Measurements from ENCODE around the gene ATAD1. TPM values are rescaled to one million over a fixed set of nuclear protein-coding genes. Genes with fewer than 3 reads are reported as not detected.
A peak's percentile ranks its signal among the peaks of the same experiment; 100 is the strongest.

Gene ATAD1
- total RNA-seq, 2 donors from 2014 or later = 54.2 to 55.9 TPM

DNA sequence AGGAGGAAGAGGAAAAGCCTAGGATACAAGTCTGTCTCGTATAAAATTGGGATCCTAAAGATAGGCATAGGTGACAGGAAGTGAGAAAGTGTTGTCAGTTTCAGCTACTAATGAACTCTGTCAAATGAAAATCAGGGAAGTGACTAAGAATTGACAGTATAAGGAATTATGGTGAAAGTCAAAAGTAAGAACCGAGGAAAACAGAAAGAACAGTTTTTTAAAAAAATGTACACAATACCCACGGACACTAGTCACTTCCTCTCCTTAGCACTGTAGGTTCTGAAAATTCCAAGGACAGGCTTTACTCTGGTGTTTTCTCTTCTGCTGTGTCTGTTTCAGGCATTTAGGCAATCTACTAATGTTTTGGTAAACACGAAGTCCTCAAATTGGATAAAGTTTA is 42.3 kb downstream of the ATAD1 start:
- no peak for DNase-seq
- Mint-ChIP-seq H3K4me3 (no peak overlapping the region), H3K27ac (peak overlapping the region; percentile 11), H3K27me3 (ENCODE audit: low read depth) (no peaks in the 10 kb centered on the region), H3K9me3 (no peaks in the 10 kb centered on the region), H3K36me3 (ENCODE audit: insufficient read depth in 2 of 2) (peaks cover 4 to 28% of the 10 kb centered on the region in 2 donors), H3K4me1 (ENCODE audit: low read depth) (peaks cover 16% of the 10 kb centered on the region)
- ATAC-seq (replicated peaks in 1 of 2) = no peak

DNA sequence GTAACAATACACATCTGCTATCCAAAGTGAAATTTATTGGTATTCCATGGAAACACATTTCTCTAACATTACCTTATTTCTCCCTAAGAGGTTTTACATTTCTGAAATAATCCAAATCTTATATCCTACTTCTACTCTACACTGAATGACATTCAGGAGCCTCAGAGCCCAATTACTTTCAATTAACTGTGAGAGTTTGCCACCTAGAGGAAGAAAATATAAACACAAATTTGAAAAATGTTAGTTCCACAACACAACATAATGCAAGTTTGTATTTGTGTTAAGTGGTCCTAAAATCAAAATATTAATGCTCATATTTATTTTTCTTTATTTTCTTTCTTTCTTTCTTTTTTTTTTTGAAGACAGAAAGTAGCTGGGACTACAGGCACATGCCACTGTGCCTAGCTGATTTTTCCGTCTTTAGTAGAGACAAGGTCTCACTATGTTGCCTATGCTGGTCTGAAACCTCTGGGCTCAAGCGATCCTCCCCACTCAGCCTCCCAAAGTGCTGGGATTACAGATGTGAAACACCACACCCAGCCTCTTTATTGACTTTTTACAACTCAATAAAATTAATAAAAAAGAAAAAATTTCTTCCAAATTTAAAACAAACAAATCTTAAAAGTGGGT is 46.0 kb downstream of the ATAD1 start:
- H3K27ac Mint-ChIP-seq = no peak overlapping the region
- DNase-seq (no peak), ATAC-seq (replicated peaks in 1 of 2) (peak in 1 of 2 donors; percentile 29)
- H3K9me3 Mint-ChIP-seq = no peaks in the 10 kb centered on the region
- peaks cover 16% of the 10 kb centered on the region for H3K4me1 Mint-ChIP-seq (ENCODE audit: low read depth)
- H3K36me3 Mint-ChIP-seq (ENCODE audit: insufficient read depth in 2 of 2) = peaks cover 4 to 22% of the 10 kb centered on the region in 2 donors
- no peak overlapping the region for H3K4me3 Mint-ChIP-seq
- no peaks in the 10 kb centered on the region for H3K27me3 Mint-ChIP-seq (ENCODE audit: low read depth)

DNA sequence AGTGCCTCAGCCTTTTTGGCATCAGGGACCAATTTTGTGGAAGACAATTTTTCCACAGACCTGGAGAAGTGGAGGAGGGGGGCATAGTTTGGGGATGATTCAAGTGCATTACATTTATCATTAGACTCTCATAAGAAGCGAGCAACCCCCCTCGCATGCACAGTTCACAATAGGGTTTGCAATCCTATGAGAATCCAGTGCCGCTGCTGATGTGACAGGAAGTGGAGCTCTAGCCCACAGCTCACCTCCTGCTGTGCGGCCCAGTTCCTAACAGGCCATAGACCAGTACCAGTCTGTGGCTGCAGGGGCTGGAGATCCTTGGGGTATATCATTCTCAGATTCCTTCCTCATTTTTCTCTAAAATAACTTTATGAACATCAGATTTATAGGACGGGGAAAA is 50.8 kb downstream of the ATAD1 start:
- DNase-seq (no peak), ATAC-seq (replicated peaks in 1 of 2) (no peak)
- no peaks in the 10 kb centered on the region for H3K9me3 Mint-ChIP-seq
- H3K4me3 Mint-ChIP-seq = no peak overlapping the region
- H3K4me1 Mint-ChIP-seq (ENCODE audit: low read depth) = peaks cover 14% of the 10 kb centered on the region
- peaks cover 8 to 12% of the 10 kb centered on the region in 2 donors for H3K36me3 Mint-ChIP-seq (ENCODE audit: insufficient read depth in 2 of 2)
- no peaks in the 10 kb centered on the region for H3K27me3 Mint-ChIP-seq (ENCODE audit: low read depth)
- no peak overlapping the region for H3K27ac Mint-ChIP-seq

DNA sequence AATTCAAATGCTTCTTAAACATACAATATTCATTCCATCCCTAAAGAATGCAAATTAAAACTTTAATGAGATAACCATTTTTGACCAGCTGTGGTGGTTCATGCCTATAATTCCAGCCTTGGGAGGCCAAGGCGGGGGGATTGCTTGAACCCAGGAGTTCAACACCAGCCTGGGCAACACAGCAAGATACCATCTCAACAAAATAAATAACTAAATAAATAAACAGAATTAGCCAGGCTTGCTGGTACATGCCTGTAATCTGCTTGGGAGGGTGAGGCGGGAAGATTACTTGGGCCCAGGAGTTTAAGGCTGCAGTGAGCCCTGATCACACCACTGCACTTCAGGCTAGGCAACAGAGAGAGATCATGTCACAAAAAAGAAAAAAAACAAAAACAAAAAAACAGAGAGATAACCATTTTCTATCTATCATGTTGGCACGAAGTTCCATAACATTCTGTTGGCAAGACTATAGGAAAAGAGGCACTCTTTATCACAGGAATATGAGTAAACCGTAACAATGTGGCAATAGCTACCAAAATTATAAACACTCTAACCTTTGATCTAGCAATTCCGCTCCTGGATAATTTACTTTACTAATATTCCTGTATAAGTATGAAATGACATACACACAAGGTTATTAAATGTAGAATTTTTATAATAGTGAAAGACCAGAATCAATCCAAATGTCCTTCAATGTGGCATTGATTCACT is 52.2 kb downstream of the ATAD1 start:
- Mint-ChIP-seq H3K4me1 (ENCODE audit: low read depth) (peaks cover 28% of the 10 kb centered on the region), H3K4me3 (no peak overlapping the region), H3K27ac (no peak overlapping the region), H3K36me3 (ENCODE audit: insufficient read depth in 2 of 2) (peaks cover 8 to 12% of the 10 kb centered on the region in 2 donors), H3K27me3 (ENCODE audit: low read depth) (no peaks in the 10 kb centered on the region), H3K9me3 (no peaks in the 10 kb centered on the region)
- DNase-seq (no peak), ATAC-seq (replicated peaks in 1 of 2) (no peak)

DNA sequence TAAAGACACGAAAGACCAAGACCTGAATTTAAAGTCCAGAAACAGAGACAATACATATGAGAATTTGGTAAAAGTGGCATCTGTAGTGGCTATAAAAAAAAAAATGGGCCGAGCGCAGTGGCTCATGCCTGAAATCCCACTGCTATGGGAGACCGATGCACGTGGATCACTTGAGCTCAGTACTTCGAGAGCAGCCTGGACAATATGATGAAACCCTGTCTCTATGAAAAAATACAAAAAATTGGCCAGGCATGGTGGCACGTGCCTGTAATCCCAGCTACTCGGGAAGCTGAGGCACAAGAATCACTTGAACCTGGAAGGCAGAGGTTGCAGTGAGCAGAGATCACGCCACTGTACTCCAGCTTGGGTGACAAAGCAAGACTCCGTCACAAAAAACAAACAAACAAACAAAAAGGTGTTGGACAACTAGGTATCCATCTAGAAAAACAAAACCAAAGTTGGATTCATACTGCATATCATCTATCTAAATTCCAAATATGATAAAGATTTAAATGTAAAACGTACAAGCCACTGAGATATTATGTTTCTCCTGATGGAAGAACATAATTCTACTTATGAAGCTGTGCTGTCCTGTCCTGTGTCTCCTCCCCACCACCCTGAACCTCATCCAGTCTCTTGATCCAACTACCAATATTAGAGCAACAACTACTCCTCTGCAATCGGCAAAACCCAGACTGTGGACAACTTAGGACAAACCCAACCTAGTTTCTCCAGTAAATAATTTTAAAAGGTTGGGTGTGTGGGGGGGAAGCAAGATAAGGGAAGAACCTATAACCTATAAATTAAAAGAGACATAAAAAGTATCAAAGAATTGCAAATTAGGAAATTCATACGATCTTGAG is 53.7 kb downstream of the ATAD1 start:
- DNase-seq = no peak
- peaks cover 11 to 14% of the 10 kb centered on the region in 2 donors for H3K36me3 Mint-ChIP-seq (ENCODE audit: insufficient read depth in 2 of 2)
- H3K4me3 Mint-ChIP-seq = no peak overlapping the region
- H3K27ac Mint-ChIP-seq = peak overlapping the region; percentile 63
- no peaks in the 10 kb centered on the region for H3K27me3 Mint-ChIP-seq (ENCODE audit: low read depth)
- H3K4me1 Mint-ChIP-seq (ENCODE audit: low read depth) = peaks cover 41% of the 10 kb centered on the region
- no peaks in the 10 kb centered on the region for H3K9me3 Mint-ChIP-seq
- no peak for ATAC-seq (replicated peaks in 1 of 2)

DNA sequence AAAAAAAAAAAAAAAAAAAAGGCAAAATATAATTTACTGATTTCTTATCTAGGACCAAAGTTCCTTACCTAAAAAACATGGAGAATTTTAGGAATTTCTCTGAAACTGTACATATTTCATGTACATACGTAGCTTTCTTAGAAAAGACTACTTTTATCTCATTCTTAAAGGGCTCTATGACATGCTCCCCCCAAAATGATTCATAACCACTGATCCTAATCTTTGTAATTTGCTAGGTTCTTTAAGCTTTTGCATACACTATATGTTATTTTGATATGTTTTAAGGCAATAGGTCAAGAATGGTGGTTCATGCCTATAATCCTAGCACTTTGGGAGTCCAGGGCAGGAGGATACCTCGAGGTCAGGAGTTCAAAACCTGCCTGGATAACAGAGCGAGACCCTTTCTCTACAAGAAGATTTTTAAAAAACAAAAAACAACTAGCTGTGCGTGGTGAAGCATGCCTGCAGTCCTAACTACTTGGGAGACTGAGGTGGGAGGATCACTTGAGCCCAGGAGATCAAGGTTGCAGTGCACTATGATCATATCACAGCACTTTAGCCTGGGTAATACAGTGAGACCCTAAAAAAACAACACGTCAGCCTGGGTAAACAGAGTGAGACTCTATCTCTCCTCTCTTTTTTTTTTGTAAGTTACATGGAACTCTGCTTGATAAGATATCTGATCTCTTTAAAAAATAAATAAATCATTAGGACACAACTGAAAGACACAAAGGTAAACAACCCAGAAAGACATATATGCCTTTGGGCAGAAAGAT is 54.8 kb downstream of the ATAD1 start:
- DNase-seq (no peak), ATAC-seq (replicated peaks in 1 of 2) (peak; percentile 38 to 41)
- H3K27ac Mint-ChIP-seq = peak overlapping the region; percentile 82
- H3K9me3 Mint-ChIP-seq = no peaks in the 10 kb centered on the region
- H3K4me1 Mint-ChIP-seq (ENCODE audit: low read depth) = peaks cover 46% of the 10 kb centered on the region
- H3K36me3 Mint-ChIP-seq (ENCODE audit: insufficient read depth in 2 of 2) = peaks cover 9 to 12% of the 10 kb centered on the region in 2 donors
- peak overlapping the region; percentile 39 to 58 for H3K4me3 Mint-ChIP-seq
- no peaks in the 10 kb centered on the region for H3K27me3 Mint-ChIP-seq (ENCODE audit: low read depth)

DNA sequence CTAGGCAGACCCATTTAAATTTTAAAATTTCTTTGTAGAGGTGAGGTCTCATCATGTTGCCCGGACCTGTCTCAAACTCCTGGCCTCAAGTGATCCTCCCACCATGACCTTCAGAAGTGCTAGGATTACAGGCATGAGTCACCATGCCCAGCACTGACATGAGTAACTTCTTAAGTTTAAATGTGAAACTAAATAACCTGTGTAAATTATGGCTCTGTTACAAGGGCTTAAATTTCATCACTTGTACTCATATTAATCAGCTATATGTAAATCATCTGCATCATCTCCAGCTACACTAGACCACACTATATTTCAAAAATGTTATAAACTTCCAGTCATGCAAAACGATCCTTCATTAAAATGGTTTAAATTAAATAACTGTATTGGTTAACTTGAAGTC is 56.1 kb downstream of the ATAD1 start:
- H3K27ac Mint-ChIP-seq = peak overlapping the region; percentile 97
- peaks cover 46% of the 10 kb centered on the region for H3K4me1 Mint-ChIP-seq (ENCODE audit: low read depth)
- H3K36me3 Mint-ChIP-seq (ENCODE audit: insufficient read depth in 2 of 2) = peaks cover 7 to 8% of the 10 kb centered on the region in 2 donors
- peak; percentile 96 for ATAC-seq (replicated peaks in 1 of 2)
- DNase-seq = peak; percentile 66 to 77
- H3K9me3 Mint-ChIP-seq = no peaks in the 10 kb centered on the region
- H3K4me3 Mint-ChIP-seq = peak overlapping the region; percentile 62 to 80
- H3K27me3 Mint-ChIP-seq (ENCODE audit: low read depth) = no peaks in the 10 kb centered on the region

DNA sequence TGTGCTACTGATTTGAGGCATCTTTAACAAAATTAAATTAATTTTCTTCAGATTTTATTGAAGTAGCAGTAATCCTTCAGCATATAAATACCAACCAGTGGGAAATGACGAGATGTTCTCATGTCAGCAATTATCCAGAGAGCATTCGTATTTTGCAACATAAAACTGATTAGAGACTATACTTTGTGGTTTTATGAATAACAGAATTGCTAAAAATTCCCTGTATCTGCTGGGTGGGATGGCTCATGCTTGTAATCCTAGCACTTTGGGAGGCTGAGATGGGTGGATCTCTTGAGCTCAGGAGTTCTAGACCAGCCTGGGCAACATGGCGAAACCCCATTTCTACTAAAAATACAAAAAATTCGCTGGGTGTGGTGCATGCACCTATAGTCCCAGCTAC is 56.9 kb downstream of the ATAD1 start:
- DNase-seq (no peak), ATAC-seq (replicated peaks in 1 of 2) (no peak)
- Mint-ChIP-seq H3K9me3 (no peaks in the 10 kb centered on the region), H3K27ac (peak overlapping the region; percentile 50), H3K27me3 (ENCODE audit: low read depth) (no peaks in the 10 kb centered on the region), H3K36me3 (ENCODE audit: insufficient read depth in 2 of 2) (peaks cover 5 to 11% of the 10 kb centered on the region in 2 donors), H3K4me1 (ENCODE audit: low read depth) (peaks cover 46% of the 10 kb centered on the region), H3K4me3 (no peak overlapping the region)

DNA sequence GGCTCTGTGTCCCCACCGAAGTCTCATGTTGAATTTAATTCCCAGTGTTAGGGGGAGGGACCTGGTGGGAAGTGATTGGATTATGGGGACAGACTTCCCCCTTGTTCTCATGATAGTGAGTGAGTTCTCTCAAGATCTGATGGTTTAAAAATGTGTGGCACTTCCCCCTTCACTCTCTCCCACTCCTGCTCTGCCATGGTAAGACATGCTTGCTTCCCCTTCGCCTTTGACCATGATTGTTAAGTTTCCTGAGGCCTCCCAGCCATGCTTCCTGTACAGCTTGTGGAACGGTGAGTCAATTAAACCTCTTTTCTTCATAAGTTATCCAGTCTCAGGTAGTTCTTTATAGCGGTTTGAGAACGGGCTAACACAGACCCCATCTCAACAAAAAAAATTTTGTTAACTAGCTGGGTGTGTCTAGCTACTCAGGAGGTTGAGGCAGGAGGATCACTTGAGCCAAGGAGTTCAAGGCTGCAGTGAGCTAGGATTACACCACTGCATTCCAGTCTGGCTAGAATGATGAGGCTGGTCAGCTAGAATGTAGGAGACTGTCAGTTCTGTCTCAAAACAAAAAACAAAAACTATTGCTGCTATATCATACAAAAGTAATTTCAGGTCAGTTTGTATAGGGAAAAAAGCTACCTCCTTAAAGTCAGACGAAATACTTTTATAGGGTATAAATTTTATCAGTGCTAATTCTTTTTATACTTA is 57.7 kb downstream of the ATAD1 start:
- peaks cover 46% of the 10 kb centered on the region for H3K4me1 Mint-ChIP-seq (ENCODE audit: low read depth)
- ATAC-seq (replicated peaks in 1 of 2) = no peak
- peak in 1 of 2 donors; percentile 10 for DNase-seq
- peak overlapping the region; percentile 1 for H3K27ac Mint-ChIP-seq
- no peaks in the 10 kb centered on the region for H3K9me3 Mint-ChIP-seq
- peaks cover 7 to 15% of the 10 kb centered on the region in 2 donors for H3K36me3 Mint-ChIP-seq (ENCODE audit: insufficient read depth in 2 of 2)
- no peaks in the 10 kb centered on the region for H3K27me3 Mint-ChIP-seq (ENCODE audit: low read depth)
- peak overlapping the region; percentile 14 to 16 for H3K4me3 Mint-ChIP-seq

DNA sequence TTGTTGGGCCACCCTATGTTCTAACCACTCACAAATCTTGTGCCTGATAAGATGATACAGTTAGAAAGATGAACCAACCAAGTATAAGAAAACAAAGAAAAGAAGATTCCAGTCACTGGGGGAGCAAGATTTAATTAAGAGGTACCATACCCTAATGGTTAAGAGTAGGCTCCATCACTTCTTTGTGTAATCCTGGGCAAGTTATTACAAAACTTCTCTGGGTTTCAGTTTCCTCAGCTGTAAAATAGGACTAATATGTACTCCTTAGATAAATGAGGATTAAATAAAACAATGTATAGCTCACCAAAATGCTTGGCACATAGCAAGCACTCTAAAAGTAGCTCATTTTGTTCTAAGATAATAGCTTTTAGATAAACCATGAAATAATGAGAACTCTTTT is 58.5 kb downstream of the ATAD1 start:
- ATAC-seq (replicated peaks in 1 of 2) = no peak
- DNase-seq = no peak
- H3K4me3 Mint-ChIP-seq = no peak overlapping the region
- no peaks in the 10 kb centered on the region for H3K27me3 Mint-ChIP-seq (ENCODE audit: low read depth)
- peaks cover 48% of the 10 kb centered on the region for H3K4me1 Mint-ChIP-seq (ENCODE audit: low read depth)
- peaks cover 6 to 11% of the 10 kb centered on the region in 2 donors for H3K36me3 Mint-ChIP-seq (ENCODE audit: insufficient read depth in 2 of 2)
- H3K9me3 Mint-ChIP-seq = no peaks in the 10 kb centered on the region
- peak overlapping the region; percentile 61 for H3K27ac Mint-ChIP-seq

DNA sequence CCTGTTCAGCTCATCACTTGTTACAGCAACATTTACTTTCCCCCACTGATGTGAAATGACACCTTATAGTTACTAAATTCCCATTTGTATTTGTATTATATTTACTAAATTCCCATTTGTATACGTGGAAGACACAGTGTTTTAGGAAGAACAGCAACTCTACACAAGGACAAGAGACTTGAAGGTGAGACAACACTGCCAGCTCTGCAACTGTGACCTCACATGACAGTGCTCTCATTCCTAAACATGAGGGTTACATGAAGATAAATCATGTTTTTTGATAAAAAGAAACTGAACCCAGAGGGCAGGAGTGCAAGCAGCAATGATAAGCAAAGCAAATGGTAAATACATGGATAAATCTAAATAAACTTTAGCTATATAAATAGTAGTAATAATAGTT is 60.3 kb downstream of the ATAD1 start:
- DNase-seq = no peak
- H3K4me1 Mint-ChIP-seq (ENCODE audit: low read depth) = peaks cover 54% of the 10 kb centered on the region
- H3K4me3 Mint-ChIP-seq = no peak overlapping the region
- peaks cover 8 to 13% of the 10 kb centered on the region in 2 donors for H3K36me3 Mint-ChIP-seq (ENCODE audit: insufficient read depth in 2 of 2)
- H3K9me3 Mint-ChIP-seq = no peaks in the 10 kb centered on the region
- no peaks in the 10 kb centered on the region for H3K27me3 Mint-ChIP-seq (ENCODE audit: low read depth)
- H3K27ac Mint-ChIP-seq = peak overlapping the region; percentile 49
- no peak for ATAC-seq (replicated peaks in 1 of 2)
